PC-3 (cell line): Measurements from ENCODE around the gene CTNNA2. TPM values are rescaled to one million over a fixed set of nuclear protein-coding genes. Genes with fewer than 3 reads are reported as not detected.

Experiments
- ATAC-seq: fragments of 200-7000 bp; cut with Tn5 transposase; 2 replicates; pipeline ENCODE4 v1.9.1; 2020; ENCODE audit warnings: mild to moderate bottlenecking, moderate library complexity
- BruUV-seq: library from RNA; stranded (reverse); fragments of 400-500 nt; replicated peaks from 2 replicates; lab custom pipeline; 2021; lab: Mats Ljungman, UMichigan
- CTCF ChIA-PET: fragments of 300-600 bp; sonication (Branson Sonifier 250); formaldehyde crosslinking; loops from one replicate; lab custom pipeline; 2022; ENCODE audit warnings: antibody characterized with exemption; lab: Charles Lee
- POLR2A ChIA-PET: fragments of 300-600 bp; sonication (Branson Sonifier 250); formaldehyde crosslinking; loops from one replicate; lab custom pipeline; 2022; ENCODE audit warnings: antibody characterized with exemption; ENCODE audit not compliant: unreplicated experiment; lab: Charles Lee
- DNase-seq: peaks from one replicate; pipeline ENCODE4 v3.0.0-alpha.2; 2015
- H2AFZ ChIP-seq: fragments of 300-600 bp; sonication (generic); 2 replicates; pipeline ENCODE4 v1.6.0; 2016; ENCODE audit warnings: antibody characterized with exemption, low read length
- H3F3A ChIP-seq: fragments of 300-600 bp; sonication (generic); one replicate; pipeline ENCODE4 v1.6.0; 2017; ENCODE audit warnings: antibody characterized with exemption, low read length, control low read depth, mild to moderate bottlenecking; ENCODE audit not compliant: unreplicated experiment
- H3K27ac ChIP-seq: fragments of 300-600 bp; sonication (generic); 2 replicates; pipeline ENCODE4 v1.5.1; 2016; ENCODE audit warnings: mild to moderate bottlenecking, low read length
- H3K27me3 ChIP-seq: fragments of 300-600 bp; sonication (generic); 2 replicates; pipeline ENCODE4 v1.6.1; 2016; ENCODE audit warnings: low read length, mixed read lengths
- H3K36me3 ChIP-seq: fragments of 300-600 bp; sonication (generic); 2 replicates; pipeline ENCODE4 v1.6.1; 2016; ENCODE audit warnings: low read depth, mixed run types, low read length, mixed read lengths
- H3K4me1 ChIP-seq: fragments of 300-600 bp; sonication (generic); 2 replicates; pipeline ENCODE4 v1.5.1; 2016; ENCODE audit warnings: low read length; ENCODE audit not compliant: insufficient read depth
- H3K4me2 ChIP-seq: fragments of 300-600 bp; sonication (generic); 2 replicates; pipeline ENCODE4 v1.6.0; 2016; ENCODE audit warnings: low read length
- H3K4me3 ChIP-seq: fragments of 300-600 bp; sonication (generic); 2 replicates; pipeline ENCODE4 v1.5.1; 2016; ENCODE audit warnings: mild to moderate bottlenecking, low read length, mixed read lengths
- H3K79me2 ChIP-seq: fragments of 300-600 bp; sonication (generic); 2 replicates; pipeline ENCODE4 v1.6.1; 2017; ENCODE audit warnings: low read length, mixed read lengths
- H3K9ac ChIP-seq: fragments of 300-600 bp; sonication (generic); 2 replicates; pipeline ENCODE4 v1.6.0; 2016; ENCODE audit warnings: mild to moderate bottlenecking, low read length
- H3K9me2 ChIP-seq: fragments of 300-600 bp; sonication (generic); replicated peaks from 2 replicates; pipeline ENCODE4 v1.6.1; 2016; ENCODE audit warnings: mixed run types, low read length, mixed read lengths
- H3K9me3 ChIP-seq: fragments of 300-600 bp; sonication (generic); 2 replicates; pipeline ENCODE4 v1.6.1; 2016; ENCODE audit warnings: low read length, mixed read lengths
- H4K20me1 ChIP-seq: fragments of 300-600 bp; sonication (generic); 2 replicates; pipeline ENCODE4 v1.6.1; 2016; ENCODE audit warnings: low read length, mixed read lengths
- EZH2 ChIP-seq: fragments of 300-600 bp; sonication (generic); IDR thresholded peaks from one replicate; pipeline ENCODE4 v1.6.1; 2017; ENCODE audit warnings: antibody characterized with exemption, mild to moderate bottlenecking, low read length; ENCODE audit not compliant: unreplicated experiment
- EZH2phosphoT487 ChIP-seq: fragments of 300-600 bp; sonication (generic); IDR thresholded peaks from 2 replicates; pipeline ENCODE4 v1.6.1; 2018; ENCODE audit warnings: mild to moderate bottlenecking, antibody characterized with exemption, low read length, borderline replicate concordance
- intact Hi-C: fragments of 100-400 bp; cut with micrococcal nuclease; formaldehyde crosslinking; loops from 2 replicates; pipeline ENCODE4 v1.9.0; 2023
- total RNA-seq: library from RNA; depleted of rRNA; stranded (reverse); fragments of >200 nt; gene quantifications from 2 replicates; pipeline ENCODE4 v1.2.3, GENCODE V29; 2014
- TF ChIP-seq, protein P1 (sequence below): fragments of 300-600 bp; sonication (generic); conservative IDR thresholded peaks from 2 replicates; pipeline ENCODE4 v1.5.1; 2017; ENCODE audit warnings: antibody characterized with exemption, low read depth, mild to moderate bottlenecking, low read length

CTNNA2 gene
- total RNA-seq, 1 experiment from 2014 or later = not detected

- no peaks in the 10 kb centered on the region for H4K20me1 ChIP-seq
- CTCF ChIA-PET = no interaction called here
- H3K36me3 ChIP-seq = no peaks in the 10 kb centered on the region
- H3K9ac ChIP-seq = no peak overlapping the region
- no peaks in the 10 kb centered on the region for H3K4me1 ChIP-seq
- no peaks in the 10 kb centered on the region for H3K9me2 ChIP-seq
- POLR2A ChIA-PET = no interaction called here
- no peaks in the 10 kb centered on the region for H3F3A ChIP-seq
- no TSS peak for BruUV-seq
- ATAC-seq (no peak), DNase-seq (peak; percentile 55)
- H3K27me3 ChIP-seq = peaks cover 10% of the 10 kb centered on the region; the same call in 1 of the 2 replicates
- no peak overlapping the region for H3K4me3 ChIP-seq
- no peak overlapping the region for H3K4me2 ChIP-seq
- no peak overlapping the region for H3K27ac ChIP-seq
- TF ChIP-seq EZH2phosphoT487 = no peak
- no peak for TF ChIP-seq EZH2
- TF ChIP-seq, protein P1, sequence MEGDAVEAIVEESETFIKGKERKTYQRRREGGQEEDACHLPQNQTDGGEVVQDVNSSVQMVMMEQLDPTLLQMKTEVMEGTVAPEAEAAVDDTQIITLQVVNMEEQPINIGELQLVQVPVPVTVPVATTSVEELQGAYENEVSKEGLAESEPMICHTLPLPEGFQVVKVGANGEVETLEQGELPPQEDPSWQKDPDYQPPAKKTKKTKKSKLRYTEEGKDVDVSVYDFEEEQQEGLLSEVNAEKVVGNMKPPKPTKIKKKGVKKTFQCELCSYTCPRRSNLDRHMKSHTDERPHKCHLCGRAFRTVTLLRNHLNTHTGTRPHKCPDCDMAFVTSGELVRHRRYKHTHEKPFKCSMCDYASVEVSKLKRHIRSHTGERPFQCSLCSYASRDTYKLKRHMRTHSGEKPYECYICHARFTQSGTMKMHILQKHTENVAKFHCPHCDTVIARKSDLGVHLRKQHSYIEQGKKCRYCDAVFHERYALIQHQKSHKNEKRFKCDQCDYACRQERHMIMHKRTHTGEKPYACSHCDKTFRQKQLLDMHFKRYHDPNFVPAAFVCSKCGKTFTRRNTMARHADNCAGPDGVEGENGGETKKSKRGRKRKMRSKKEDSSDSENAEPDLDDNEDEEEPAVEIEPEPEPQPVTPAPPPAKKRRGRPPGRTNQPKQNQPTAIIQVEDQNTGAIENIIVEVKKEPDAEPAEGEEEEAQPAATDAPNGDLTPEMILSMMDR = no peak
- no peaks in the 10 kb centered on the region for H3K79me2 ChIP-seq
- H2AFZ ChIP-seq = no peak overlapping the region
- no peaks in the 10 kb centered on the region for H3K9me3 ChIP-seq
- intact Hi-C loops = no loop called here
These were observed 946.2 kb downstream of the CTNNA2 start for GRCh38 chr2:80459028-80459427.

GRCh38 chr2:80461505-80462197, 948.8 kb downstream of the CTNNA2 start:
- H3K4me2 ChIP-seq = no peak overlapping the region
- DNase-seq = no peak
- POLR2A ChIA-PET = no interaction called here
- H3K27me3 ChIP-seq = peaks cover 10% of the 10 kb centered on the region; the same call in 1 of the 2 replicates
- CTCF ChIA-PET = no interaction called here
- ATAC-seq = no peak
- no TSS peak for BruUV-seq
- H3K36me3 ChIP-seq = no peaks in the 10 kb centered on the region
- H3K4me1 ChIP-seq = no peaks in the 10 kb centered on the region
- H3K27ac ChIP-seq = no peak overlapping the region
- H3F3A ChIP-seq = no peaks in the 10 kb centered on the region
- no peak overlapping the region for H3K4me3 ChIP-seq
- TF ChIP-seq EZH2 = no peak
- TF ChIP-seq, protein P1 = no peak
- no peak for TF ChIP-seq EZH2phosphoT487
- H4K20me1 ChIP-seq = no peaks in the 10 kb centered on the region
- 0 out of 2 replicates have a peak, but pooled peaks cover 4% of the 10 kb centered on the region for H3K9me3 ChIP-seq
- H2AFZ ChIP-seq = no peak overlapping the region
- intact Hi-C loops = no loop called here
- no peaks in the 10 kb centered on the region; the same call in 1 of the 2 replicates for H3K9me2 ChIP-seq
- H3K79me2 ChIP-seq = no peaks in the 10 kb centered on the region
- H3K9ac ChIP-seq = no peak overlapping the region

DNA sequence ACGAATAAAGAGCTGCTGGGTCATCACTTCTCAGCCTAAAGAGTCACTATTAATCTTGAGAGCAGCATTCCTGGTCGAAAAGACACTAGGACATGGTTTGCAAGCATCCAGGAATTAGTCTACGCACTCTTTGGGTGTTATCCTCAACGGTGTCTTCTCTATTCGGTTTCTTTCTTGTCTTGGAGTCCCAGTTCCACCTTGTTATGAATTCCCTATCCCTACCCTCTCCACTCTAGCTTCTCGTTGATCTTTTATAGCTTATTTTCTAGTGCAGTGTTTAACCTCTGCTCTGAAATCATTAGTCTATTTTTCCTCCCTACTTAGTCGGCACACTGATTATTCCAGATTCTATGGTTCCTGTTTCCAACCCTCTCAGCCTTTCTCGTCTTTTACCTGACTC, 949.8 kb downstream of the CTNNA2 start:
- no peaks in the 10 kb centered on the region for H3F3A ChIP-seq
- TF ChIP-seq EZH2phosphoT487 (no peak), EZH2 (no peak)
- TF ChIP-seq, protein P1 = no peak
- H4K20me1 ChIP-seq = no peaks in the 10 kb centered on the region
- no peak overlapping the region for H3K9ac ChIP-seq
- peaks cover 10% of the 10 kb centered on the region; the same call in 1 of the 2 replicates for H3K27me3 ChIP-seq
- no peaks in the 10 kb centered on the region for H3K4me1 ChIP-seq
- H3K9me2 ChIP-seq = no peaks in the 10 kb centered on the region; the same call in 1 of the 2 replicates
- H2AFZ ChIP-seq = no peak overlapping the region
- POLR2A ChIA-PET = no interaction called here
- H3K79me2 ChIP-seq = no peaks in the 10 kb centered on the region
- H3K4me2 ChIP-seq = no peak overlapping the region
- no peaks in the 10 kb centered on the region for H3K36me3 ChIP-seq
- BruUV-seq = no TSS peak
- no peak overlapping the region for H3K27ac ChIP-seq
- ATAC-seq (no peak), DNase-seq (no peak)
- CTCF ChIA-PET = no interaction called here
- H3K4me3 ChIP-seq = no peak overlapping the region
- intact Hi-C loops = no loop called here
- H3K9me3 ChIP-seq = 0 out of 2 replicates have a peak, but pooled peaks cover 4% of the 10 kb centered on the region
